OCI-LY1 (cell line): Measurements from ENCODE around the gene DIRAS1.

Experiments
- H2AFZ ChIP-seq: fragments of 200-600 bp; sonication (generic), shearing (Covaris generic); 2 replicates; pipeline ENCODE4 v1.6.0; 2014; ENCODE audit warnings: antibody characterized with exemption, mild to moderate bottlenecking, low read length
- H3F3A ChIP-seq: fragments of 200-600 bp; sonication (generic), shearing (Covaris generic); 2 replicates; pipeline ENCODE4 v1.6.0; 2014; ENCODE audit warnings: mild to moderate bottlenecking, antibody characterized with exemption, low read length, moderate library complexity; ENCODE audit not compliant: insufficient read depth
- H3K27ac ChIP-seq: fragments of 200-600 bp; sonication (generic); 2 replicates; pipeline ENCODE4 v1.5.1; 2014; ENCODE audit warnings: low read length, mixed run types, mild to moderate bottlenecking, low read depth; ENCODE audit not compliant: poor library complexity, severe bottlenecking
- H3K27me3 ChIP-seq: fragments of 200-600 bp; sonication (generic); 2 replicates; pipeline ENCODE4 v1.6.0; 2014; ENCODE audit warnings: antibody characterized with exemption, mild to moderate bottlenecking, low read length, moderate library complexity; ENCODE audit not compliant: insufficient read depth
- H3K36me3 ChIP-seq: fragments of 200-600 bp; sonication (generic); 2 replicates; pipeline ENCODE4 v1.6.1; 2014; ENCODE audit warnings: mild to moderate bottlenecking, antibody characterized with exemption, low read length, moderate library complexity, mixed read lengths; ENCODE audit not compliant: insufficient read depth
- H3K4me1 ChIP-seq: fragments of 200-600 bp; sonication (generic); 2 replicates; pipeline ENCODE4 v1.5.1; 2014; ENCODE audit warnings: mild to moderate bottlenecking, low read length, moderate library complexity; ENCODE audit not compliant: insufficient read depth, severe bottlenecking
- H3K4me2 ChIP-seq: fragments of 200-600 bp; sonication (generic), shearing (Covaris generic); 2 replicates; pipeline ENCODE4 v1.6.1; 2014; ENCODE audit warnings: low read length
- H3K4me3 ChIP-seq: fragments of 200-600 bp; sonication (generic); 2 replicates; pipeline ENCODE4 v1.5.1; 2014; ENCODE audit warnings: low read length, low read depth, mild to moderate bottlenecking, mixed read lengths; ENCODE audit not compliant: poor library complexity, severe bottlenecking
- H3K79me2 ChIP-seq: fragments of 200-600 bp; shearing (Covaris generic); 2 replicates; pipeline ENCODE4 v1.6.1; 2016; ENCODE audit warnings: mixed run types, low read length, mixed read lengths; ENCODE audit not compliant: insufficient read depth
- H3K9ac ChIP-seq: fragments of 200-600 bp; sonication (generic), shearing (Covaris generic); 2 replicates; pipeline ENCODE4 v1.6.1; 2014; ENCODE audit warnings: mild to moderate bottlenecking, low read length, mixed read lengths
- H3K9me2 ChIP-seq: fragments of 200-600 bp; sonication (generic), shearing (Covaris generic); 2 replicates; pipeline ENCODE4 v1.6.1; 2014; ENCODE audit warnings: low read depth, mild to moderate bottlenecking, low read length, mixed read lengths
- H3K9me3 ChIP-seq: fragments of 200-600 bp; shearing (Covaris generic); 2 replicates; pipeline ENCODE4 v1.6.1; 2014; ENCODE audit warnings: low read length, mixed read lengths
- H4K20me1 ChIP-seq: fragments of 200-600 bp; sonication (generic), shearing (Covaris generic); 2 replicates; pipeline ENCODE4 v1.6.0; 2016; ENCODE audit warnings: mild to moderate bottlenecking, low read length; ENCODE audit not compliant: insufficient read depth
- EZH2 ChIP-seq: fragments of 200-600 bp; sonication (generic), shearing (Covaris generic); IDR thresholded peaks from 2 replicates; pipeline ENCODE4 v1.8.0; 2017; ENCODE audit warnings: borderline replicate concordance, mixed run types, mild to moderate bottlenecking, antibody characterized with exemption, low read length, moderate library complexity, mixed read lengths
- TF ChIP-seq, protein P1 (sequence below): fragments of 200-600 bp; sonication (generic), shearing (Covaris generic); IDR thresholded peaks from 2 replicates; pipeline ENCODE4 v1.5.1; 2017; ENCODE audit warnings: mild to moderate bottlenecking, antibody characterized with exemption, low read length, moderate library complexity, mixed read lengths

Gene DIRAS1

GRCh38 chr19:2759965-2760364 lies 38.8 kb upstream of the DIRAS1 start:
- Histone ChIP-seq H2AFZ (no peak overlapping the region), H3K9me2 (no peaks in the 10 kb centered on the region), H3K4me3 (no peak overlapping the region), H3K36me3 (peaks cover 77% of the 10 kb centered on the region), H3K4me2 (no peak overlapping the region), H4K20me1 (no peaks in the 10 kb centered on the region), H3K9me3 (no peaks in the 10 kb centered on the region), H3K27ac (no peak overlapping the region), H3F3A (no peaks in the 10 kb centered on the region), H3K4me1 (no peaks in the 10 kb centered on the region), H3K9ac (no peak overlapping the region), H3K27me3 (no peaks in the 10 kb centered on the region), H3K79me2 (no peaks in the 10 kb centered on the region)
- TF ChIP-seq EZH2: no peak
- TF ChIP-seq, protein P1, sequence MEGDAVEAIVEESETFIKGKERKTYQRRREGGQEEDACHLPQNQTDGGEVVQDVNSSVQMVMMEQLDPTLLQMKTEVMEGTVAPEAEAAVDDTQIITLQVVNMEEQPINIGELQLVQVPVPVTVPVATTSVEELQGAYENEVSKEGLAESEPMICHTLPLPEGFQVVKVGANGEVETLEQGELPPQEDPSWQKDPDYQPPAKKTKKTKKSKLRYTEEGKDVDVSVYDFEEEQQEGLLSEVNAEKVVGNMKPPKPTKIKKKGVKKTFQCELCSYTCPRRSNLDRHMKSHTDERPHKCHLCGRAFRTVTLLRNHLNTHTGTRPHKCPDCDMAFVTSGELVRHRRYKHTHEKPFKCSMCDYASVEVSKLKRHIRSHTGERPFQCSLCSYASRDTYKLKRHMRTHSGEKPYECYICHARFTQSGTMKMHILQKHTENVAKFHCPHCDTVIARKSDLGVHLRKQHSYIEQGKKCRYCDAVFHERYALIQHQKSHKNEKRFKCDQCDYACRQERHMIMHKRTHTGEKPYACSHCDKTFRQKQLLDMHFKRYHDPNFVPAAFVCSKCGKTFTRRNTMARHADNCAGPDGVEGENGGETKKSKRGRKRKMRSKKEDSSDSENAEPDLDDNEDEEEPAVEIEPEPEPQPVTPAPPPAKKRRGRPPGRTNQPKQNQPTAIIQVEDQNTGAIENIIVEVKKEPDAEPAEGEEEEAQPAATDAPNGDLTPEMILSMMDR: no peak

DNA sequence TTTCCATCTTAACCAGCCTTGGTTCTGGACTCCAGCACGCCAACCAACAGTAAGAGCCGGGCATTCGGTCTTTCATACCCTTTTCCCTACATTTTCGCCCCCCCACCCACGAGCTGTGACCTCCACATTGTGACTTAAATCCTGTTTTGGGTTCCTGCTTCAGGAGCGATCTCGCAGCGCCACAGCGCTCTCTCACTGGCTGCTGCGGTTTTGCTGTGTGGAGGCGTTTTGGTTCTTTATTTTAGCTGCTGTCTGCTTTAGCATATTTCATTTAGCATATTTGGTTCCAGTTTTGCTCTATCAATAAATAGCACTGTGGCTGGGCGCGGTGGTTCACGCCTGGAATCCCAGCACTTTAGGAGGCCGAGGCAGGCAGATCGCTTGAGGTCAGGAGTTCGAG lies 38.2 kb upstream of the DIRAS1 start:
- H3K79me2 ChIP-seq: no peaks in the 10 kb centered on the region

GRCh38 chr19:2758601-2759313 lies 37.6 kb upstream of the DIRAS1 start:
- no peak overlapping the region for H3K27ac ChIP-seq
- H3K4me1 ChIP-seq: no peaks in the 10 kb centered on the region
- H3K27me3 ChIP-seq: no peaks in the 10 kb centered on the region
- no peaks in the 10 kb centered on the region for H3K9me2 ChIP-seq
- no peak overlapping the region for H3K4me2 ChIP-seq
- peaks cover 80% of the 10 kb centered on the region for H3K36me3 ChIP-seq
- no peak overlapping the region for H3K4me3 ChIP-seq
- H3K79me2 ChIP-seq: no peaks in the 10 kb centered on the region
- no peaks in the 10 kb centered on the region for H4K20me1 ChIP-seq
- no peaks in the 10 kb centered on the region for H3F3A ChIP-seq
- H3K9ac ChIP-seq: no peak overlapping the region
- no peaks in the 10 kb centered on the region for H3K9me3 ChIP-seq
- TF ChIP-seq, protein P1: no peak
- TF ChIP-seq EZH2: no peak
- H2AFZ ChIP-seq: no peak overlapping the region

More for the DNA sequence above, 38.2 kb upstream of the DIRAS1 start:
- Histone ChIP-seq H3K9me3 (no peaks in the 10 kb centered on the region), H3F3A (no peaks in the 10 kb centered on the region), H3K36me3 (peaks cover 78% of the 10 kb centered on the region), H3K4me2 (no peak overlapping the region), H3K4me3 (no peak overlapping the region), H3K27me3 (no peaks in the 10 kb centered on the region), H3K9ac (no peak overlapping the region), H2AFZ (no peak overlapping the region), H3K9me2 (no peaks in the 10 kb centered on the region), H4K20me1 (no peaks in the 10 kb centered on the region), H3K4me1 (no peaks in the 10 kb centered on the region), H3K27ac (no peak overlapping the region)
- no peak for TF ChIP-seq EZH2
- TF ChIP-seq, protein P1: no peak
